Prostate gland (tissue), 2 donors: ENCODE measurements around the gene TMC5.

Experiments used
- CTCF ChIP-seq, 4 experiments: fragments of 200-600 bp in 2 of 4; fragments of 450-650 bp in 2 of 4; sonication (generic) in 2 of 4; IDR thresholded peaks; 1 replicate in 3 of 4; 2 replicates in 1 of 4; pipeline ENCODE4 v1.5.1; 2016 to 2019; ENCODE audit warnings: antibody characterized with exemption in 4 of 4, mild to moderate bottlenecking in 2 of 4, moderate library complexity in 2 of 4
- POLR2A ChIP-seq: fragments of 450-650 bp; IDR thresholded peaks from one replicate; pipeline ENCODE4 v1.6.1; 2016; ENCODE audit warnings: antibody characterized with exemption, mild to moderate bottlenecking

DNA sequence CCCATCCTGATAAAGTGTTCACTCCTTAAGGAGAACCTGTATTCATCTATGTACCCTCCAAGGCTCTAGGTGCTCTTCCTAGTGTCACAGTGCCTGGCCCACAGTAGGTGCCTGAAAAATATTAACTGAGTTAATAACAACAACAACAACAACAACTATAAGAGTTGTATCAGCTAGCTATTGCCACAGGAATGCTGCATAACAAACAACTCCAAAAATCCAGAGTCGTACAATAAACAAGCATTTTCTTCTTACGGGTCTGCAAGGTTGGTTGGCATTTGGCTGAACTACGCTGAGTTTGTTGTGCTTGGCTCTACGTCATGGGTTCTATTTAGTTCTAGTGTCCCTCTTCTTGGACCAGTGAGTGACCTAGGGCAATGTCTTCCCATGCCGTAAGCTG is 29.2 kb downstream of the TMC5 start:
- TF ChIP-seq CTCF (IDR thresholded peaks at IDR 0.05) (no peak), POLR2A (no peak)
